ENCODE results near the gene SDHAF2. TPM values are rescaled to one million over a fixed set of nuclear protein-coding genes. Genes with fewer than 3 reads are reported as not detected.

Gene SDHAF2
- total and polyA plus RNA-seq, 2 of the 4 experiments (the other 2 are of a cell fraction), result 50.4 to 91.1 TPM

DNA sequence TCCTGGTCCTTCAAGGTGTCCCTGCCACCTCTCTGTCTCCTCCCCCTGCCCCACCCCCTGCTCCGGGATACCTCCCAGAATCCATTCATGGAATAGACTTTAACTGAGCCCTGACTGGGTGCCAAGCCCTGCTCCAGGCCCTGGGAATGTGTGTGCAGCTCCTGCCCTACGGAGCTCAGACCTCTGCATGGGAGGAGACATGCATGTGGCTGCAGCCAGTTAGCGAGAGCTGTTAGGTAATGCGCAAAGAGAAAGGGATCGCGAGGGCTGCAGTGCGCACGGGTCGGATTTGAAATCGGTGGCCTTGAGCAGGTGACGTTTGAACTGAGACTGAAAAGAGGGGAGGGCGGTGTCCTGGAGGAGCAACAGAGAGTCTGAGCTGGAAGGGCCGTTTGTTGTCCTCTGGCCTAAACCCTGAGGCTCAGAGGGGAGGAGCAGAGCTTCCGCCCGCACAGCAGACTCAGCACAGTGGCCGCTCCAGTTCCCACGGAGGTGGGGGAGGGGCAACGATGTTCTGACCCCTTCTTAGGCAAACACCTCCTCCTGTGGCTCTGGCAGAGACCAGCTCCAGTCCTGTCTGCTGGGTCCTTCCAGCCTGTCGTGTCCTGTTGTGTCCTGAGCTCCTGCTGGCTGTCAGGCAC, 58.8 kb downstream of the SDHAF2 start:
- H3K36me3 ChIP-seq (ENCODE audit: control insufficient read depth, insufficient read depth, low read length), result no peaks in the 10 kb centered on the region
- no peak overlapping the region for H4K8ac ChIP-seq (ENCODE audit: low read depth in 2 of 2, low read length in 2 of 2)
- ChIA-PET CTCF (interaction anchor here (0.9 to 1.2 kb wide), 3 partner anchors 12 to 150 kb away, joined by 3 to 8 read pairs (median 6); no protein-coding TSS in a partner anchor), POLR2A (ENCODE audit: unreplicated experiment) (interaction anchor here (0.6 kb wide), 1 partner anchor 13 kb away, joined by 7 read pairs; no protein-coding TSS in a partner anchor)
- H2AFZ ChIP-seq (replicated peaks; ENCODE audit: low read length, poor library complexity), result peak overlapping the region; percentile 85
- H3K14ac ChIP-seq (replicated peaks; ENCODE audit: low read depth, low read length), result no peak overlapping the region
- intact Hi-C loops (cut with micrococcal nuclease) (no loop called here), dilution Hi-C loops (cut with HindIII; ENCODE audit: low sequenced_read_pairs, unreplicated experiment) (no loop called here), in situ Hi-C loops (cut with MboI; ENCODE audit: low sequenced_read_pairs) (no loop called here)
- no peak overlapping the region for H3K23ac ChIP-seq (ENCODE audit: low read depth, low read length)
- H3K9ac ChIP-seq (ENCODE audit: low read depth, low read length), result no peak overlapping the region
- no peak overlapping the region for H2BK120ac ChIP-seq (ENCODE audit: low read depth, low read length)
- no peak overlapping the region for H3K4ac ChIP-seq (ENCODE audit: low read depth, low read length)
- H2AK5ac ChIP-seq (ENCODE audit: low read depth, low read length), result no peak overlapping the region
- no peaks in the 10 kb centered on the region for H3K79me1 ChIP-seq (ENCODE audit: low read depth in 1 of 2, low read length in 2 of 2)
- H2BK20ac ChIP-seq (ENCODE audit: low read depth, low read length), result no peak overlapping the region
- H2BK15ac ChIP-seq (ENCODE audit: low read depth, low read length), result no peak overlapping the region
- H3K27me3 ChIP-seq (ENCODE audit: control insufficient read depth, insufficient read depth, low read length), result peaks cover 8% of the 10 kb centered on the region; the same call in 1 of the 2 replicates
- no peaks in the 10 kb centered on the region for H3K9me3 ChIP-seq (ENCODE audit: control insufficient read depth, insufficient read depth, low read length)
- WGBS, 2 experiments (ENCODE audit: extremely low coverage in 2 of 2, insufficient read length in 1 of 2), result 34% methylated on average over 13 of the region's 19 CpGs; no CpG with 5 or more reads in 1 of the 2 experiments
- no TSS peak for BruUV-seq (replicated peaks)
- H3K4me1 ChIP-seq (ENCODE audit: control insufficient read depth, insufficient read depth, low read length), result peaks cover 22% of the 10 kb centered on the region
- H3K4me2 ChIP-seq (ENCODE audit: low read depth, low read length), result no peak overlapping the region; the same call in 1 of the 2 replicates
- H2BK5ac ChIP-seq (ENCODE audit: low read depth, low read length, poor library complexity, severe bottlenecking), result no peak overlapping the region
- H3K18ac ChIP-seq (ENCODE audit: low read depth, low read length), result no peak overlapping the region
- no peak overlapping the region for H4K5ac ChIP-seq (ENCODE audit: low read depth, low read length)
- peak overlapping the region; percentile 4; the same call in 1 of the 2 replicates for H4K91ac ChIP-seq (ENCODE audit: insufficient read depth, low read depth, low read length)
- H3K4me3 ChIP-seq (ENCODE audit: insufficient read depth, low read depth, low read length), result no peak overlapping the region
- H3K56ac ChIP-seq (ENCODE audit: extremely low read depth, insufficient read depth, low read length), result no peak overlapping the region
- peaks cover 4% of the 10 kb centered on the region; the same call in 1 of the 2 replicates for H3K9me1 ChIP-seq (ENCODE audit: insufficient read depth, low read length)
- H3K27ac ChIP-seq (ENCODE audit: insufficient read depth, low read length), result no peak overlapping the region
- peak overlapping the region; percentile 61 for H2AK9ac ChIP-seq (replicated peaks; ENCODE audit: low read depth, low read length, poor library complexity)
- no peaks in the 10 kb centered on the region for H4K20me1 ChIP-seq (ENCODE audit: insufficient read depth, low read length)
- DNase-seq, result no peak
- peak; percentile 33; the same call in 1 of the 2 replicates for ATAC-seq (ENCODE audit: low read depth)
- TF ChIP-seq, protein P1, sequence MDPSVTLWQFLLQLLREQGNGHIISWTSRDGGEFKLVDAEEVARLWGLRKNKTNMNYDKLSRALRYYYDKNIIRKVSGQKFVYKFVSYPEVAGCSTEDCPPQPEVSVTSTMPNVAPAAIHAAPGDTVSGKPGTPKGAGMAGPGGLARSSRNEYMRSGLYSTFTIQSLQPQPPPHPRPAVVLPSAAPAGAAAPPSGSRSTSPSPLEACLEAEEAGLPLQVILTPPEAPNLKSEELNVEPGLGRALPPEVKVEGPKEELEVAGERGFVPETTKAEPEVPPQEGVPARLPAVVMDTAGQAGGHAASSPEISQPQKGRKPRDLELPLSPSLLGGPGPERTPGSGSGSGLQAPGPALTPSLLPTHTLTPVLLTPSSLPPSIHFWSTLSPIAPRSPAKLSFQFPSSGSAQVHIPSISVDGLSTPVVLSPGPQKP (IDR thresholded peaks at IDR 0.05; ENCODE audit: borderline replicate concordance, low read depth, low read length), result no peak
- no peak for TF ChIP-seq RCOR1 (IDR thresholded peaks at IDR 0.05; ENCODE audit: insufficient replicate concordance, low read length)
- TF ChIP-seq POLR2A (IDR thresholded peaks at IDR 0.05; ENCODE audit: low read depth, low read length), result no peak
- TF ChIP-seq CEBPB (IDR thresholded peaks at IDR 0.05; ENCODE audit: low read depth, low read length), result no peak
- TF ChIP-seq, protein P2, sequence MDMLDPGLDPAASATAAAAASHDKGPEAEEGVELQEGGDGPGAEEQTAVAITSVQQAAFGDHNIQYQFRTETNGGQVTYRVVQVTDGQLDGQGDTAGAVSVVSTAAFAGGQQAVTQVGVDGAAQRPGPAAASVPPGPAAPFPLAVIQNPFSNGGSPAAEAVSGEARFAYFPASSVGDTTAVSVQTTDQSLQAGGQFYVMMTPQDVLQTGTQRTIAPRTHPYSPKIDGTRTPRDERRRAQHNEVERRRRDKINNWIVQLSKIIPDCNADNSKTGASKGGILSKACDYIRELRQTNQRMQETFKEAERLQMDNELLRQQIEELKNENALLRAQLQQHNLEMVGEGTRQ (IDR thresholded peaks at IDR 0.05; ENCODE audit: low read depth, low read length), result no peak
- TF ChIP-seq, protein P3, sequence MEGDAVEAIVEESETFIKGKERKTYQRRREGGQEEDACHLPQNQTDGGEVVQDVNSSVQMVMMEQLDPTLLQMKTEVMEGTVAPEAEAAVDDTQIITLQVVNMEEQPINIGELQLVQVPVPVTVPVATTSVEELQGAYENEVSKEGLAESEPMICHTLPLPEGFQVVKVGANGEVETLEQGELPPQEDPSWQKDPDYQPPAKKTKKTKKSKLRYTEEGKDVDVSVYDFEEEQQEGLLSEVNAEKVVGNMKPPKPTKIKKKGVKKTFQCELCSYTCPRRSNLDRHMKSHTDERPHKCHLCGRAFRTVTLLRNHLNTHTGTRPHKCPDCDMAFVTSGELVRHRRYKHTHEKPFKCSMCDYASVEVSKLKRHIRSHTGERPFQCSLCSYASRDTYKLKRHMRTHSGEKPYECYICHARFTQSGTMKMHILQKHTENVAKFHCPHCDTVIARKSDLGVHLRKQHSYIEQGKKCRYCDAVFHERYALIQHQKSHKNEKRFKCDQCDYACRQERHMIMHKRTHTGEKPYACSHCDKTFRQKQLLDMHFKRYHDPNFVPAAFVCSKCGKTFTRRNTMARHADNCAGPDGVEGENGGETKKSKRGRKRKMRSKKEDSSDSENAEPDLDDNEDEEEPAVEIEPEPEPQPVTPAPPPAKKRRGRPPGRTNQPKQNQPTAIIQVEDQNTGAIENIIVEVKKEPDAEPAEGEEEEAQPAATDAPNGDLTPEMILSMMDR (conservative IDR thresholded peaks at IDR 0.05; ENCODE audit: low read depth, low read length), result no peak
- no peak for TF ChIP-seq SMC3 (IDR thresholded peaks at IDR 0.05; ENCODE audit: low read depth, low read length)
- TF ChIP-seq MXI1 (IDR thresholded peaks at IDR 0.05; ENCODE audit: borderline replicate concordance, low read depth, low read length), result no peak
- TF ChIP-seq NFE2L2 (IDR thresholded peaks at IDR 0.05; ENCODE audit: low read depth, low read length), result no peak
- no peak for TF ChIP-seq RAD21 (IDR thresholded peaks at IDR 0.05; ENCODE audit: low read length)
- TF ChIP-seq MAZ (IDR thresholded peaks at IDR 0.05; ENCODE audit: borderline replicate concordance, low read depth, low read length), result no peak
- no peak for TF ChIP-seq FOS (IDR thresholded peaks at IDR 0.05; ENCODE audit: low read depth, low read length)
- no peak for TF ChIP-seq CHD1 (IDR thresholded peaks at IDR 0.05; ENCODE audit: low read depth, low read length)
- TF ChIP-seq RFX5 (IDR thresholded peaks at IDR 0.05; ENCODE audit: low read depth, low read length), result no peak
- no peak for TF ChIP-seq BHLHE40 (IDR thresholded peaks at IDR 0.05; ENCODE audit: low read depth, low read length)
